HG02759 (cell line): ENCODE results near the gene TRPV2.

Experiments
- ATAC-seq: cut with Tn5 transposase; IDR thresholded peaks from one replicate; pipeline ENCODE4 v1.9.1; 2021; ENCODE audit warnings: mild to moderate bottlenecking, moderate library complexity; ENCODE audit not compliant: unreplicated experiment

The TRPV2 gene

DNA sequence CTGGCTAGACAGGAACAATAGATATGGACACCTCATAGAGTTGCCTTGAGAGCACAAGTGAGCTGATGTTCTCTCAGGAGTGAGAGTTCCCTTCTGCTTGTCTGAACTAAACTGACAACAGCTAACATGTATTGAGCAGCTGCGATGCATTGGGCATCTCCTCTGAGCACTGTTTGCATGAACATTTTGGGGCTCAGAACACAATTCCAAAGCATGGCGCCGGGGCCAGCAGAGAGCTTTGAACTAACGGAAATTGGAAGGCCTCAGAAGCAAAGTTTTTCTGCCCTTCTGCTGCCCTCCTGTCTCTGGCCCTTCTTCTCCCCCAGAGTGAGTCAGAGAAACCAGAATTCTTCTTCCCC is 38.1 kb downstream of the TRPV2 start:
- no peak for ATAC-seq

DNA sequence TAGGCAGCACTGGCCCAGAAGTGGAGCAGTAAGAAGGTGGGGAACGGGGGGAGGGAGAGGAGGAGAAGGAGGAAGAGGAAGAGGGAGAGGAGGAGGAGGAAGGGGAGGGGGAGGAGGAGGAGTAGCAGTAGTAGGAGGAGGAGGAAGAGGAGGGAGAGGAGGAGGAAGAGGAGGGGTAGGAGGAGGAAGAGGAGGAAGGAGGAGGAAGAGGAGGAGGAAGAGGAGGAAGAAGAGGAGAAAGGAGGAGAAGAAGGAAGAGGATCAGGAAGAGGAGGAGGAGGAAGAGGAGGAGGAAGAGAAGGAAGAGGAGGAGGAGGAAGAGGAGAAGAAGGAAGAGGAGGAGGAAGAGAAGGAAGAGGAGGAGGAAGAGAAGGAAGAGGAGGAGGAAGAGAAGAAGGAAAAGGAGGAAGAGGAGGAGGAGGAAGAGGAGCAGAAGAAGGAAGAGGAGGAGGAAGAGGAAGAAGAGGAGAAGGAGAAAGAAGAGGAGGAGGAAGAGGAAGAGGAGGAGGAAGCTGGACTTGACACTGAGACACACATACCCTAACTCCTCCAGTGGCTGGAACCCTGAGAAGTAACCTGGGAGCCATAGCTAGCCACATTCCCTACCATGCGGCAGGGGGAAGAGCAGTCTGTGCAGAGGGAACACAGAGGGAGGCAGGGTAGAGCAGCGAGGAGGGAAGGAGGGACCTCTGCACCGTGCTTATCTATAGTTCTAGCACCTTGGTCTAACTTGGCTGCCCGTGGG is 40.8 kb downstream of the TRPV2 start:
- no peak for ATAC-seq

- ATAC-seq: no peak
These were observed 41.5 kb downstream of the TRPV2 start for GRCh38 chr17:16456742-16457316.

DNA sequence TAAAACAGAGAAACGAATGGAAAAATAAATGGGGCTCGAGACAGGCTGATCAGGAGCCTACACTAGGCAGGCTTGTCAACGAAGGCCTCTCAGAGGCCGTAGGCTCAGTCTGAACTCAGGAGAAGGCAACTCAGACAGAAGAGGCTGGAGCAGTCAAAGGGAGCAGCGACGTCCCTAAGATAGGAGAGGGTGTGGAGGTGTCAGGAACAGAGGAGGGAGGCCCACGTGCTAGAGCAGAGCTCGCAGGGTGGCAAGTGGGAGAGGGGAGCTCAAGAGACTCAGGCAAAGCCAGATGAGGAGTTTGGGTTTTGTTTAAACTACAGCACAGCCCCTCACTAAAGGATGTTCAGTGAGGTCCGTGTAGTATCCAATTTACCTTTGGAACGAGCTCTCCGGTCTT is 43.9 kb downstream of the TRPV2 start:
- ATAC-seq: no peak

DNA sequence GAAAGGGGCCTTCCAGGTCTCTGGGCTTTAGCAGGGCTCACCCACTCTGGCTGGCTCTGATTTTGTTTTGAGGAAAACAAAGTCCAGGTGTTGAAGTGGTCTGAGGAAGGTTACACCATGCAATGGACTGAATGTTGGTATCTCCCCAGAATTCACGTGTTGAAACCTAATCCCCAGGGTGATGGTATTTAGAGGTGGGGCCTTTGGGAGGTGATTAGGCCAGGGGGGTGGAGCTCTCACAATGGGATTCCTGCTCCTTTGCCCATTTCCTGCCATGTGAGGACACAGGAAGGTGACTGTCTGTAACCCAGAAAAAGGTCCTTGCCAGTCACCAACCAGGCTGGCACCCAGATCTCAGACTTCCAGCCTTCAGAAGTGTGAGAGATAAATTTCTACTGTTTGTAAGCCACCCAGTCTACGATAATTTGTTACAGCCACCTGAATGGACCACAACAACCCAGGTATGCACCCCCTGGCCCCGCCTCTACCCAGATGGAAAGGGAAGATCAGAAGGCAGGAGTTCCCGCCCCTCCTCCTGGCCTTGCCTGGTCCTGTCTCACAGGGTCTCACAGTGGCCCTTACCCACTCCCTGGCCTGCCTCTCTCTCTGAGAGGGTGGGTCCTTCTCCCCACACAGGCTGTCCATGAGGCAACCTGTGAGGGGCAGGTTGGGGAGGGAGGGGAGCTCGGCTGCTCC is 44.6 kb downstream of the TRPV2 start:
- no peak for ATAC-seq

GRCh38 chr17:16460796-16461605 is 45.6 kb downstream of the TRPV2 start:
- no peak for ATAC-seq

GRCh38 chr17:16461606-16461866 is 46.2 kb downstream of the TRPV2 start:
- no peak for ATAC-seq

DNA sequence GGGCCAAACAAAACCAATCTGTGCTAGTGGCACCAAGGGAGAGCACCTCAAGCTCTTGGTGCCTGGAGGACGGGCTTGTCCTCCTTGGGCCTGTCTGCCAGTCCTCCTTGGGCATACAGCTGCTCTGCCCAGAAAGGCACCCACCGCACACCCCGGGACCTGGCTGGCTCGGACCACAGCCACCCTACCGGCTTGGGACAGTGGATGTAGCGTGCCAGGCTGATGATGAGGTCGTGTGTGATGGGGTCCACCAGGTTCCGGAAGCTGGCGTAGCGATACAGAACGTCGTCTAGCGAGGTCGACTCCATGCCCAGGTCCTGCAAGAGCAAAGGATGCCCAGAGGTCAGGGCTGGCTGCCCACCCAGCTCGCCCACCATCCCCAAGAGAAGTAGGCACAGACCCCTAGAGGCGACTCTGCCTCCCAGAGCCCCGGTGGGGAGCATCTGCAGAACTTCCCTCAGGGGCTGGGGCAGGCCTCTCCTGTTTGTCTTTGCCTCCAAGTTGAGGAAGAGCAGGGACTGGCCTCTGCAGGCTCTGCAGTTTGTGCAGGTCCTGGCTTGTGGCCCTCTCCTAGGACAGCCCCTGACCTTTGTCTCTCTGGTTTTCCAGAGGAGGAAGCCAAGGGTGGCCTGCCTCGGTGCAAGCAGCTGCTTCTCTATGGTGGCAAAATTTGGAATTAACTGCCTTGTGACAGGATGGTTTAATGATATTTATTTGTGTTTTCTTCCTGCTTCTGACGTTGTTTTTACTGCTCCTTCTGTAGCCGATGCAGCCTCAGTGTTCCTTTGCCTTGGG is 46.9 kb downstream of the TRPV2 start:
- no peak for ATAC-seq

GRCh38 chr17:16463358-16464302 is 48.3 kb downstream of the TRPV2 start:
- ATAC-seq: no peak

DNA sequence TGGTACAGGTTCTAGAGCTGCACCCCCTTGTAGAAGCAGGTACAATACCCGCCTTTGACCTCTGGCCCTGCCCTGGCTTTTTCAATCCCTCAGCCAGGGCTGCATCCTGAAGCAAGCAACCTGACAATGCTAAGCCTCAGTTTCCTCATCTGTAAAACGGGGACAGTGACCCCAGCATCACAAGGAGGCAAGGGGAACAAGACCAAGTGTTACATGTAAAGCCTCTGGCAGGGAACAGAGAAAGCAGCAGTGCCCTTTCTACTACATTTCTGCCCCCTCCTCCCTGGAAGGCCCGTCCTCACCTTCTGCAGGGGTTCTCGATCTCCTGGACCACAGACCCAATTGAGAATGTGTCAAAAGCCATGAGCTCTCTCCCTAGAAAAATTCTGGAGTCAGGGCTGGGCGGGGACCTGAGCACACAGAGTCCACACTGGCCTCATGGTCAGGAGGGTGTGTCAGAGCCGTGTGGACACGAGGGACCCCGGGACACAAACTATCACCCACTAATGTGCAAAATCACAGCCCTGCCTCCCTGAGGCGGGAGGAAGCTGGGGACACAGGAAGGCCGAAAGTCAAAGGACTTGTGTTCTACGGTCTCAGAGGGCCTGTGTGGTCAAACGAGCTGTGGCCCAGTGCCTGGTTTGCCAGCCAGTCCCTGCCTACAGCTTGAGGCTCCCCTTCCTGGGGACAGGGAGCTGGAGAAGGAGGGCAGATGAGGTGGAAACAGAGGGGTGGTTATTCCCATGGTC is 49.1 kb downstream of the TRPV2 start:
- ATAC-seq: no peak

- no peak for ATAC-seq
These were observed 49.6 kb downstream of the TRPV2 start for GRCh38 chr17:16465052-16465312.

DNA sequence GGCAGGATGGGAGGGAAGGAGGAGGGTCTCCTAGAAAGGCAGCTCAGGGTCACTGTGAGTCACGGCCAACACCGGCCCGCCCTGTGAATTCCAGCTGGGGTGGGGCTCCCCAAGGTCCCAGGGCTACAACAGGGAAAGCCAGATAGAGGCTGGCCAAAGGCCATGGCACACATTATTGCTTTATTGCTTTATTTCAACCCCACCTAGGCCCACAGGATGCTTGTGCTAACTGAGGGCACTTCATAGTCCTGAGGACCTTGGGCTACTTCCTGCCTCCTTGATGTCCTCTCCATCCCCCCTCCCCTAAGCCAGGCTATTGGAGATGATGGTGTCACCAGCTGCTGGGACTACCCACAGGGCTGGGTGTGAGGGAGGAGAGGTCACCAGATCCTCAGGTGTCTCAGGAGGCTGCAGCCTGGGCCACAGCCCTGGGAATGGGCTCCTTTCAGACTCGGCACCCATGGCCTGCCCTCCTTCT is 50.5 kb downstream of the TRPV2 start:
- no peak for ATAC-seq

GRCh38 chr17:16466407-16466806 is 51.0 kb downstream of the TRPV2 start:
- no peak for ATAC-seq

DNA sequence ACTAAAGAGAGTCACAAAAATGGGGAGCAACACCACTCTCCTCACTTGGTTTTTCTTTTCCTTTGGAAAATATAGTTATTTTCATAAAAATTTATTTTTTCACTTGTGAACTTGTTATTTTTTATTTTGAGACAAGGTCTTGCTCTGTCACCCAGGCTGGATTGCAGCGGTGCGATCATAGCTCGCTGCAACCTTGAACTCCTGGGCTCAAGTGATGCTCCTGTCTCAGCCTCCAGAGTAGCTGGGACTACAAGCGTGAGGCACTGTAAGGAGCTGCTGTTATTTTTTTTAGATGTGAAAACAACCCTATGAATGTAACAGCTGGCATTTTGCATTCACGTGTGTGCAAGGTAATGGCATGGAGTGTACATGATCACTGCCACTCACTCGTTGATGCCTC is 51.7 kb downstream of the TRPV2 start:
- no peak for ATAC-seq

DNA sequence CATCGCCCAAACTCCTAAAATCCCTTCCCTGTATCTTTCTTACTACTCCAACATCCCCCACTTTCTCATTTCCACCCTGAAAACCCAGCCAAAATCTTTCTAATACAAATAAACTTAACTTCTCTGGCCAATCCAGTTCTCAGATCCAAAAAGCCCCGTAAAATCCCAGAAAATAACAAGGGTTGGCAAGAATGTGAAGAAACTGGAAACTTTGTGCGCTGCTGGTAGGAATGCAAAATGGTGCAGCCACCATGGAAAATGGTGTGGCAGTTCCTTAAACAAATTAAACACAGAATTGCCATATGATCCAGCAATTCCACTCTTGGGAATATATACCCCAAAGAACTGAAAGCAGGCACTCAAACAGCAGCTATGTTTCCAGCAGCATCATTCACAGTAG is 52.5 kb downstream of the TRPV2 start:
- no peak for ATAC-seq

DNA sequence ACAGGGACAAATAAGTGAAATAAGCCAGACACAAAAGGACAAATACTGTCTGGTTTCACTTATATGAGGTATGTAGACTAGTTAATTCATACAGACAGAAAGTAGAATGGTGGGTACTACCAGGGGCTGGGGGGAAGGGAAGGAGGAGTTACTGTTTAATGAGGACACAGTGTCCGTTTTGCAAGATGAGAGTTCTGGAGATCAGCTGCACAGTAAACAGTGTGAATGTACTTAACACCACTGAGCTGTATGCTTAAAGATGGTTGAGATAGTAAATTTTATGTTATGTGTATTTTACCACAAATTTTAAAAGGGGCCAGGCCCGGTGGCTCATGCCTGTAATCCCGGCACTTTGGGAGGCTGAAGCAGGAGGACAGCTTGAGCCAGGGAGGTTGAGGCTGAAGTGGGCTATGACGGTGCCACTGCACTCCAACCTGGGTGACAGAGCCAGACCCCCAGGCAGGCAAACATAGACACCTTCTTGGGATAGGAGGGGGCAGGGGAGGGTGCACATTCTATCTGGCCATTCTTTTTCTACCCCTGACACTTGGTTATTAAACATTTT is 53.1 kb downstream of the TRPV2 start:
- no peak for ATAC-seq

GRCh38 chr17:16470265-16470664 is 54.9 kb downstream of the TRPV2 start:
- no peak for ATAC-seq

- no peak for ATAC-seq
These were observed 55.9 kb downstream of the TRPV2 start for GRCh38 chr17:16471295-16471694.

DNA sequence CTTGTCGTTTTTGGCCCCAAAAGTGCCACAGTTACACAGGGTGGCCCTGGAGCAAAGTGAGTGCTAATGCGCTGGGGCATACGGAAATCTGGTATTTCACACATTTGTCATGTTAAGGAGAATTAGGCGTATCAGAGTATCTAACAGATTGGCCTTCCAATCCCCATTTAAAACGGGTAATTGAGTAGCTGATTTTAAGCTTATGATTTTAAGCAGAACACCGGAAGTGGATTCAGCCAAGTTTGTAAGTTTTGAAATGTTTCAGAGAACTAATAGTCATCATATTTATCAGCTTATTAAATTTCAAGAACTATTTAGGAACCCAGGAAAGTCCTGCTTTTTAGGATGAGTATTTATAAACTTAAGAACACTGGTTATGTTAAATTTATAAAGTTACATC is 57.2 kb downstream of the TRPV2 start:
- ATAC-seq: no peak
